IPS-18a (cell line): ENCODE data around the gene RNASE2.

ENCODE experiments used
- H3K27ac ChIP-seq: one replicate; pipeline ENCODE4 v1.5.1; 2013; ENCODE audit warnings: low read length
- H3K27me3 ChIP-seq: one replicate; pipeline ENCODE4 v1.6.1; 2013; ENCODE audit warnings: mild to moderate bottlenecking, low read length; ENCODE audit not compliant: control insufficient read depth, insufficient read depth
- H3K36me3 ChIP-seq: one replicate; pipeline ENCODE4 v1.6.1; 2013; ENCODE audit warnings: low read depth, low read length; ENCODE audit not compliant: control insufficient read depth
- H3K4me1 ChIP-seq: one replicate; pipeline ENCODE4 v1.6.1; 2013; ENCODE audit warnings: low read depth, low read length; ENCODE audit not compliant: control insufficient read depth
- H3K4me3 ChIP-seq: one replicate; pipeline ENCODE4 v1.5.1; 2013; ENCODE audit warnings: low read length
- H3K9ac ChIP-seq: one replicate; pipeline ENCODE4 v1.6.1; 2013; ENCODE audit warnings: mild to moderate bottlenecking, low read length, moderate library complexity
- H3K9me3 ChIP-seq: one replicate; pipeline ENCODE4 v1.6.1; 2013; ENCODE audit warnings: low read depth, low read length; ENCODE audit not compliant: control insufficient read depth

The RNASE2 gene

GRCh38 chr14:21003788-21004346 lies 48.6 kb downstream of the RNASE2 start:
- Histone ChIP-seq H3K9me3 (no peaks in the 10 kb centered on the region), H3K36me3 (no peaks in the 10 kb centered on the region), H3K27ac (no peak overlapping the region), H3K9ac (no peak overlapping the region), H3K27me3 (no peaks in the 10 kb centered on the region), H3K4me3 (no peak overlapping the region), H3K4me1 (peaks cover 1% of the 10 kb centered on the region)
